Measurements from ENCODE around the gene TEX11. TPM values are rescaled to one million over a fixed set of nuclear protein-coding genes. Genes with fewer than 3 reads are reported as not detected.

The TEX11 gene
- total and polyA plus RNA-seq, 4 donors = not detected

GRCh38 chrX:70636218-70636617 lies 272.3 kb downstream of the TEX11 start:
- Histone ChIP-seq H3K27ac (ENCODE audit: low read depth in 1 of 2, low read length in 1 of 2) (no peak overlapping the region), H3K9me3 (ENCODE audit: control insufficient read depth in 4 of 4, insufficient read depth in 3 of 4, low read length in 3 of 4) (peaks cover 0 to 7% (median 0%) of the 10 kb centered on the region in 4 donors), H3K27me3 (ENCODE audit: control insufficient read depth in 3 of 3, insufficient read depth in 3 of 3, low read length in 2 of 3) (no peaks in the 10 kb centered on the region), H3K4me1 (ENCODE audit: control insufficient read depth in 5 of 5, insufficient read depth in 5 of 5, low read length in 5 of 5) (no peaks in the 10 kb centered on the region), H3K36me3 (ENCODE audit: control insufficient read depth in 4 of 4, insufficient read depth in 4 of 4, low read length in 4 of 4) (no peaks in the 10 kb centered on the region), H3K9ac (ENCODE audit: insufficient read depth in 1 of 2, low read length in 2 of 2) (no peak overlapping the region), H3K4me3 (no peak overlapping the region)
- ATAC-seq (ENCODE audit: insufficient read depth, low FRiP score) = no peak
- no peak for TF ChIP-seq CTCF (IDR thresholded peaks at IDR 0.05; ENCODE audit: control extremely low read depth, extremely low read depth)
- no peak for DNase-seq
- WGBS, 2 donors = 72 to 100% methylated on average over 1 of the region's 1 CpG

GRCh38 chrX:70635669-70636068 lies 272.8 kb downstream of the TEX11 start:
- 74 to 88% methylated on average over 2 of the region's 2 CpGs for WGBS, 2 donors
- TF ChIP-seq CTCF (IDR thresholded peaks at IDR 0.05; ENCODE audit: control extremely low read depth, extremely low read depth) = no peak
- Histone ChIP-seq H3K9ac (ENCODE audit: insufficient read depth in 1 of 2, low read length in 2 of 2) (no peak overlapping the region), H3K27ac (ENCODE audit: low read depth in 1 of 2, low read length in 1 of 2) (no peak overlapping the region), H3K4me3 (no peak overlapping the region), H3K27me3 (ENCODE audit: control insufficient read depth in 3 of 3, insufficient read depth in 3 of 3, low read length in 2 of 3) (no peaks in the 10 kb centered on the region), H3K4me1 (ENCODE audit: control insufficient read depth in 5 of 5, insufficient read depth in 5 of 5, low read length in 5 of 5) (no peaks in the 10 kb centered on the region), H3K9me3 (ENCODE audit: control insufficient read depth in 4 of 4, insufficient read depth in 3 of 4, low read length in 3 of 4) (peaks cover 0 to 7% (median 0%) of the 10 kb centered on the region in 4 donors), H3K36me3 (ENCODE audit: control insufficient read depth in 4 of 4, insufficient read depth in 4 of 4, low read length in 4 of 4) (no peaks in the 10 kb centered on the region)
- no peak for ATAC-seq (ENCODE audit: insufficient read depth, low FRiP score)
- DNase-seq = no peak

- no peaks in the 10 kb centered on the region for H3K4me1 ChIP-seq (ENCODE audit: control insufficient read depth in 5 of 5, insufficient read depth in 5 of 5, low read length in 5 of 5)
- no peak for TF ChIP-seq CTCF (IDR thresholded peaks at IDR 0.05; ENCODE audit: control extremely low read depth, extremely low read depth)
- WGBS, 2 donors = 76 to 90% methylated on average over 4 of the region's 4 CpGs
Observed at GRCh38 chrX:70635227-70635626, 273.3 kb downstream of the TEX11 start.

GRCh38 chrX:70621743-70622142 lies 286.8 kb downstream of the TEX11 start:
- Histone ChIP-seq H3K27ac (ENCODE audit: low read depth in 1 of 2, low read length in 1 of 2) (no peak overlapping the region), H3K27me3 (ENCODE audit: control insufficient read depth in 3 of 3, insufficient read depth in 3 of 3, low read length in 2 of 3) (no peaks in the 10 kb centered on the region), H3K9me3 (ENCODE audit: control insufficient read depth in 4 of 4, insufficient read depth in 3 of 4, low read length in 3 of 4) (no peaks in the 10 kb centered on the region), H3K9ac (ENCODE audit: insufficient read depth in 1 of 2, low read length in 2 of 2) (no peak overlapping the region), H3K36me3 (ENCODE audit: control insufficient read depth in 4 of 4, insufficient read depth in 4 of 4, low read length in 4 of 4) (no peaks in the 10 kb centered on the region), H3K4me3 (no peak overlapping the region), H3K4me1 (ENCODE audit: control insufficient read depth in 5 of 5, insufficient read depth in 5 of 5, low read length in 5 of 5) (no peaks in the 10 kb centered on the region)
- DNase-seq (no peak), ATAC-seq (ENCODE audit: insufficient read depth, low FRiP score) (no peak)
- TF ChIP-seq CTCF (IDR thresholded peaks at IDR 0.05; ENCODE audit: control extremely low read depth, extremely low read depth) = no peak
- 71 to 77% methylated on average over 1 of the region's 1 CpG for WGBS, 2 donors

More at GRCh38 chrX:70635227-70635626, 273.3 kb downstream of the TEX11 start:
- Histone ChIP-seq H3K36me3 (ENCODE audit: control insufficient read depth in 4 of 4, insufficient read depth in 4 of 4, low read length in 4 of 4) (no peaks in the 10 kb centered on the region), H3K27me3 (ENCODE audit: control insufficient read depth in 3 of 3, insufficient read depth in 3 of 3, low read length in 2 of 3) (no peaks in the 10 kb centered on the region), H3K4me3 (no peak overlapping the region), H3K9me3 (ENCODE audit: control insufficient read depth in 4 of 4, insufficient read depth in 3 of 4, low read length in 3 of 4) (peaks cover 0 to 7% (median 0%) of the 10 kb centered on the region in 4 donors), H3K9ac (ENCODE audit: insufficient read depth in 1 of 2, low read length in 2 of 2) (no peak overlapping the region), H3K27ac (ENCODE audit: low read depth in 1 of 2, low read length in 1 of 2) (no peak overlapping the region)
- ATAC-seq (ENCODE audit: insufficient read depth, low FRiP score) (no peak), DNase-seq (no peak)
